ENCODE results near the gene FAHD2A. TPM values are rescaled to one million over a fixed set of nuclear protein-coding genes. Genes with fewer than 3 reads are reported as not detected.

Gene FAHD2A
- total RNA-seq, 2 experiments from 2014 or later: 26.5 to 27.5 TPM

- Mint-ChIP-seq H3K27me3 (peaks cover 26% of the 10 kb centered on the region), H3K9me3 (peaks cover 2% of the 10 kb centered on the region), H3K4me1 (ENCODE audit: low read depth) (no peaks in the 10 kb centered on the region), H3K4me3 (no peak overlapping the region), H3K36me3 (ENCODE audit: low read depth) (no peaks in the 10 kb centered on the region), H3K27ac (no peak overlapping the region)
- peaks cover 9 to 12% of the 10 kb centered on the region in 2 experiments for H3K27me3 ChIP-seq (ENCODE audit: control insufficient read depth in 1 of 2, insufficient read depth in 2 of 2, low read length in 2 of 2)
- H3K27ac ChIP-seq (ENCODE audit: low read depth in 1 of 2, low read length in 2 of 2): no peak overlapping the region
- POLR2A ChIA-PET: no interaction called here
- peaks cover 4 to 19% of the 10 kb centered on the region in 2 experiments for H3K9me3 ChIP-seq (ENCODE audit: control insufficient read depth in 1 of 2, insufficient read depth in 1 of 2, low read length in 2 of 2)
- DNase-seq (peak in 1 of 14 experiments; percentile 12), ATAC-seq (ENCODE audit: poor library complexity) (no peak)
- intact Hi-C loops (cut with DNase I, micrococcal nuclease): no loop called here
- H3K4me1 ChIP-seq (ENCODE audit: insufficient read depth, low read length): peaks cover 6% of the 10 kb centered on the region
- no peak overlapping the region for H3K4me3 ChIP-seq (ENCODE audit: low read length)
- no peaks in the 10 kb centered on the region for H3K36me3 ChIP-seq (ENCODE audit: insufficient read depth, low read length)
- TF ChIP-seq CTCF (IDR thresholded peaks at IDR 0.05): no peak
- CTCF ChIA-PET: no interaction called here
Measured at GRCh38 chr2:95374029-95374428, 28.5 kb upstream of the FAHD2A start.

- intact Hi-C loops (cut with DNase I, micrococcal nuclease): no loop called here
- H3K4me3 Mint-ChIP-seq: no peak overlapping the region
- H3K9me3 Mint-ChIP-seq: peaks cover 2% of the 10 kb centered on the region
- no peak overlapping the region for H3K27ac Mint-ChIP-seq
- peaks cover 9 to 14% of the 10 kb centered on the region in 2 experiments for H3K27me3 ChIP-seq (ENCODE audit: control insufficient read depth in 1 of 2, insufficient read depth in 2 of 2, low read length in 2 of 2)
- peaks cover 6% of the 10 kb centered on the region for H3K4me1 ChIP-seq (ENCODE audit: insufficient read depth, low read length)
- ChIA-PET POLR2A (no interaction called here), CTCF (no interaction called here)
- peaks cover 4 to 19% of the 10 kb centered on the region in 2 experiments for H3K9me3 ChIP-seq (ENCODE audit: control insufficient read depth in 1 of 2, insufficient read depth in 1 of 2, low read length in 2 of 2)
- no peak for DNase-seq
- no peak for ATAC-seq (ENCODE audit: poor library complexity)
- H3K36me3 Mint-ChIP-seq (ENCODE audit: low read depth): no peaks in the 10 kb centered on the region
- no peaks in the 10 kb centered on the region for H3K36me3 ChIP-seq (ENCODE audit: insufficient read depth, low read length)
- peaks cover 23% of the 10 kb centered on the region for H3K27me3 Mint-ChIP-seq
- H3K4me1 Mint-ChIP-seq (ENCODE audit: low read depth): no peaks in the 10 kb centered on the region
- no peak overlapping the region for H3K27ac ChIP-seq (ENCODE audit: low read depth in 1 of 2, low read length in 2 of 2)
- TF ChIP-seq CTCF (IDR thresholded peaks at IDR 0.05): no peak
- H3K4me3 ChIP-seq (ENCODE audit: low read length): no peak overlapping the region
Measured at GRCh38 chr2:95374451-95374920, 28.0 kb upstream of the FAHD2A start.

- peaks cover 4 to 19% of the 10 kb centered on the region in 2 experiments for H3K9me3 ChIP-seq (ENCODE audit: control insufficient read depth in 1 of 2, insufficient read depth in 1 of 2, low read length in 2 of 2)
- H3K4me1 ChIP-seq (ENCODE audit: insufficient read depth, low read length): peaks cover 6% of the 10 kb centered on the region
- H3K36me3 ChIP-seq (ENCODE audit: insufficient read depth, low read length): no peaks in the 10 kb centered on the region
- no peak for TF ChIP-seq CTCF (IDR thresholded peaks at IDR 0.05)
- Mint-ChIP-seq H3K9me3 (peaks cover 2% of the 10 kb centered on the region), H3K4me1 (ENCODE audit: low read depth) (no peaks in the 10 kb centered on the region), H3K27ac (no peak overlapping the region), H3K36me3 (ENCODE audit: low read depth) (no peaks in the 10 kb centered on the region), H3K27me3 (peaks cover 23% of the 10 kb centered on the region), H3K4me3 (no peak overlapping the region)
- no peak overlapping the region for H3K27ac ChIP-seq (ENCODE audit: low read depth in 1 of 2, low read length in 2 of 2)
- no peak for DNase-seq
- no peak overlapping the region for H3K4me3 ChIP-seq (ENCODE audit: low read length)
- intact Hi-C loops (cut with DNase I, micrococcal nuclease): no loop called here
- POLR2A ChIA-PET: no interaction called here
- CTCF ChIA-PET: no interaction called here
- peaks cover 9 to 15% of the 10 kb centered on the region in 2 experiments for H3K27me3 ChIP-seq (ENCODE audit: control insufficient read depth in 1 of 2, insufficient read depth in 2 of 2, low read length in 2 of 2)
- ATAC-seq (ENCODE audit: poor library complexity): no peak
Measured at GRCh38 chr2:95374921-95375471, 27.5 kb upstream of the FAHD2A start.

Data from CD4-positive, alpha-beta T cell (primary cell).